IPS-20b (cell line): Measurements from ENCODE around the gene LRP5.

ENCODE experiments used
- H3K27ac ChIP-seq: one replicate; pipeline ENCODE4 v1.5.1; 2013; ENCODE audit warnings: low read length
- H3K27me3 ChIP-seq: 2 replicates; pipeline ENCODE4 v1.6.1; 2013; ENCODE audit warnings: mild to moderate bottlenecking, low read length, inconsistent platforms; ENCODE audit not compliant: insufficient read depth
- H3K36me3 ChIP-seq: 2 replicates; pipeline ENCODE4 v1.6.1; 2013; ENCODE audit warnings: low read depth, mild to moderate bottlenecking, inconsistent platforms, low read length, moderate library complexity; ENCODE audit not compliant: insufficient read depth
- H3K4me1 ChIP-seq: 2 replicates; pipeline ENCODE4 v1.6.1; 2013; ENCODE audit warnings: mild to moderate bottlenecking, control low read depth, inconsistent platforms, low read length, moderate library complexity; ENCODE audit not compliant: insufficient read depth
- H3K4me3 ChIP-seq: 2 replicates; pipeline ENCODE4 v1.5.1; 2013; ENCODE audit warnings: mild to moderate bottlenecking, low read length, inconsistent platforms
- H3K9ac ChIP-seq: 2 replicates; pipeline ENCODE4 v1.6.1; 2013; ENCODE audit warnings: low read depth, mild to moderate bottlenecking, inconsistent platforms, low read length, moderate library complexity
- H3K9me3 ChIP-seq: 2 replicates; pipeline ENCODE4 v1.6.1; 2013; ENCODE audit warnings: mild to moderate bottlenecking, low read depth, low read length, inconsistent platforms; ENCODE audit not compliant: insufficient read depth

Gene LRP5

GRCh38 chr11:68380786-68381622 is 68.6 kb downstream of the LRP5 start:
- Histone ChIP-seq H3K4me3 (no peak overlapping the region), H3K4me1 (no peaks in the 10 kb centered on the region), H3K9ac (no peak overlapping the region), H3K9me3 (no peaks in the 10 kb centered on the region), H3K36me3 (0 out of 2 replicates have a peak, but pooled peaks cover 1% of the 10 kb centered on the region), H3K27me3 (no peaks in the 10 kb centered on the region), H3K27ac (no peak overlapping the region)

GRCh38 chr11:68381716-68382115 is 69.3 kb downstream of the LRP5 start:
- Histone ChIP-seq H3K4me3 (no peak overlapping the region), H3K9me3 (no peaks in the 10 kb centered on the region), H3K4me1 (no peaks in the 10 kb centered on the region), H3K9ac (no peak overlapping the region), H3K27ac (no peak overlapping the region), H3K27me3 (no peaks in the 10 kb centered on the region), H3K36me3 (peaks cover 8% of the 10 kb centered on the region)

- no peak overlapping the region for H3K27ac ChIP-seq
- H3K9ac ChIP-seq = no peak overlapping the region
- H3K4me1 ChIP-seq = no peaks in the 10 kb centered on the region
- H3K9me3 ChIP-seq = no peaks in the 10 kb centered on the region
- no peaks in the 10 kb centered on the region for H3K27me3 ChIP-seq
- H3K36me3 ChIP-seq = peaks cover 11% of the 10 kb centered on the region
- H3K4me3 ChIP-seq = no peak overlapping the region
Measured at GRCh38 chr11:68382358-68382998, 70.1 kb downstream of the LRP5 start.

GRCh38 chr11:68383976-68384501 is 71.6 kb downstream of the LRP5 start:
- Histone ChIP-seq H3K9ac (no peak overlapping the region), H3K36me3 (peaks cover 16% of the 10 kb centered on the region), H3K4me3 (no peak overlapping the region), H3K27ac (no peak overlapping the region), H3K4me1 (no peaks in the 10 kb centered on the region), H3K9me3 (no peaks in the 10 kb centered on the region), H3K27me3 (no peaks in the 10 kb centered on the region)

GRCh38 chr11:68384530-68385081 is 72.2 kb downstream of the LRP5 start:
- no peaks in the 10 kb centered on the region for H3K4me1 ChIP-seq
- H3K9me3 ChIP-seq = no peaks in the 10 kb centered on the region
- H3K9ac ChIP-seq = no peak overlapping the region
- no peak overlapping the region for H3K4me3 ChIP-seq
- H3K36me3 ChIP-seq = peaks cover 21% of the 10 kb centered on the region
- H3K27ac ChIP-seq = no peak overlapping the region
- H3K27me3 ChIP-seq = no peaks in the 10 kb centered on the region

- Histone ChIP-seq H3K4me1 (no peaks in the 10 kb centered on the region), H3K4me3 (no peak overlapping the region), H3K27me3 (no peaks in the 10 kb centered on the region), H3K27ac (no peak overlapping the region), H3K36me3 (peaks cover 27% of the 10 kb centered on the region), H3K9me3 (no peaks in the 10 kb centered on the region), H3K9ac (no peak overlapping the region)
Measured at GRCh38 chr11:68385128-68385527, 72.7 kb downstream of the LRP5 start.

- Histone ChIP-seq H3K4me3 (no peak overlapping the region), H3K9ac (no peak overlapping the region), H3K36me3 (peaks cover 31% of the 10 kb centered on the region), H3K9me3 (no peaks in the 10 kb centered on the region), H3K4me1 (no peaks in the 10 kb centered on the region), H3K27ac (no peak overlapping the region), H3K27me3 (no peaks in the 10 kb centered on the region)
Measured at GRCh38 chr11:68386331-68386978, 74.1 kb downstream of the LRP5 start.

- Histone ChIP-seq H3K36me3 (peaks cover 37% of the 10 kb centered on the region), H3K9me3 (no peaks in the 10 kb centered on the region), H3K4me1 (no peaks in the 10 kb centered on the region), H3K4me3 (no peak overlapping the region), H3K9ac (no peak overlapping the region), H3K27me3 (no peaks in the 10 kb centered on the region), H3K27ac (no peak overlapping the region)
Measured at GRCh38 chr11:68387840-68388239, 75.4 kb downstream of the LRP5 start.

- H3K27ac ChIP-seq = no peak overlapping the region
- peaks cover 37% of the 10 kb centered on the region for H3K36me3 ChIP-seq
- no peaks in the 10 kb centered on the region for H3K9me3 ChIP-seq
- H3K9ac ChIP-seq = no peak overlapping the region
- no peaks in the 10 kb centered on the region for H3K27me3 ChIP-seq
- no peak overlapping the region for H3K4me3 ChIP-seq
- no peaks in the 10 kb centered on the region for H3K4me1 ChIP-seq
Measured at GRCh38 chr11:68388595-68389198, 76.3 kb downstream of the LRP5 start.

GRCh38 chr11:68390315-68390714 is 77.9 kb downstream of the LRP5 start:
- no peaks in the 10 kb centered on the region for H3K27me3 ChIP-seq
- no peak overlapping the region for H3K4me3 ChIP-seq
- no peak overlapping the region for H3K9ac ChIP-seq
- no peak overlapping the region for H3K27ac ChIP-seq
- H3K4me1 ChIP-seq = no peaks in the 10 kb centered on the region
- peaks cover 37% of the 10 kb centered on the region for H3K36me3 ChIP-seq
- no peaks in the 10 kb centered on the region for H3K9me3 ChIP-seq

- Histone ChIP-seq H3K27me3 (no peaks in the 10 kb centered on the region), H3K4me3 (no peak overlapping the region), H3K36me3 (peaks cover 26% of the 10 kb centered on the region), H3K9me3 (no peaks in the 10 kb centered on the region), H3K4me1 (no peaks in the 10 kb centered on the region), H3K27ac (no peak overlapping the region), H3K9ac (no peak overlapping the region)
Measured at GRCh38 chr11:68392822-68393221, 80.4 kb downstream of the LRP5 start.
